Islet precursor cell (in vitro differentiated cells): Measurements from ENCODE around the gene SERTM1.

Experiments
- DNase-seq: peaks from one replicate; pipeline ENCODE4 v3.0.0-alpha.2; 2018

The SERTM1 gene

GRCh38 chr13:36712770-36713169 is 39.0 kb downstream of the SERTM1 start:
- DNase-seq = peak; percentile 77

GRCh38 chr13:36713887-36714286 is 40.1 kb downstream of the SERTM1 start:
- DNase-seq = no peak

GRCh38 chr13:36715841-36716240 is 42.0 kb downstream of the SERTM1 start:
- no peak for DNase-seq

GRCh38 chr13:36717017-36717416 is 43.2 kb downstream of the SERTM1 start:
- DNase-seq = no peak

- no peak for DNase-seq
Measured at GRCh38 chr13:36717966-36718545, 44.2 kb downstream of the SERTM1 start.

- DNase-seq = no peak
Measured at GRCh38 chr13:36718686-36719085, 44.9 kb downstream of the SERTM1 start.

GRCh38 chr13:36724141-36724540 is 50.3 kb downstream of the SERTM1 start:
- no peak for DNase-seq

- no peak for DNase-seq
Measured at GRCh38 chr13:36725936-36726335, 52.1 kb downstream of the SERTM1 start.

- peak; percentile 70 for DNase-seq
Measured at GRCh38 chr13:36728006-36728405, 54.2 kb downstream of the SERTM1 start.

- DNase-seq = no peak
Measured at GRCh38 chr13:36736119-36736726, 62.4 kb downstream of the SERTM1 start.

- DNase-seq = no peak
Measured at GRCh38 chr13:36737524-36738083, 63.8 kb downstream of the SERTM1 start.

GRCh38 chr13:36745436-36745835 is 71.6 kb downstream of the SERTM1 start:
- no peak for DNase-seq

GRCh38 chr13:36746051-36746450 is 72.2 kb downstream of the SERTM1 start:
- DNase-seq = no peak
